ENCODE measurements around the gene B3GAT1.

The B3GAT1 gene

GRCh38 chr11:134390706-134391569 lies 21.1 kb downstream of the B3GAT1 start:
- no peak for DNase-seq (ENCODE audit: low read depth)

DNA sequence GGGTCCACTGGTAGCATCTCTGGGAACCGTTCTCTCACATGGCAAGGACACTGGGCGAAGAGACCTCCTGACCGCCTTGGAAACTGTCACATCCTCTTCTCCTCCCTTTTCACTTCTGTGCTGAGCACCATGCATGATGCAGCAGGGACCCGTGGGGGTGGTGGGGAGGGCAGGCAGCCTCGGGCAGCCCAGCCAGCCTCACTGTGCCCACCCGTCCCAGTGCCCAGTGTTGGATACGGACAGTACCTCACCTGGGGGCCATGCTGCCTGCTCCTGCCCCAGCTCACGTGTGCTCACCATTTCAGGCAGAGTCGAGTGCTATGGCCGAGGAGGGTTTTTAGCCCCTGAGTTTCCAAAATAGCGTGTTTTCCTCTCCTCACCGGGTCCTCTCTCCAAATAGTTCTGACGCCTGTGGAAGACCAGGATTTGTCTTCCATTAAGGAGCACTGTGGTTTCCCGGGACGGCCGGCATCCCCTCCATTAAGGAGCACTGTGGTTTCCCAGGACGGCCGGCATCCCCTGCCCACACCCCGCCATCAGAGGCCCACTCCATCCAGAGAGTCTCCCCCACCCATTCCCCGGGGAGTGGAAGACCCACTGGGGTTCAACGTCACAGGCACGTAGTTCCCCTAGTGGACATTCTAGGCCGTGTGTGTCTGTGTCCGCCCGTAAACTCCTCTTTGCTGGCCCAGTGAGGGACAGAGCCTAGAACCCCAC lies 22.4 kb downstream of the B3GAT1 start:
- no peak for DNase-seq (ENCODE audit: low read depth)

DNA sequence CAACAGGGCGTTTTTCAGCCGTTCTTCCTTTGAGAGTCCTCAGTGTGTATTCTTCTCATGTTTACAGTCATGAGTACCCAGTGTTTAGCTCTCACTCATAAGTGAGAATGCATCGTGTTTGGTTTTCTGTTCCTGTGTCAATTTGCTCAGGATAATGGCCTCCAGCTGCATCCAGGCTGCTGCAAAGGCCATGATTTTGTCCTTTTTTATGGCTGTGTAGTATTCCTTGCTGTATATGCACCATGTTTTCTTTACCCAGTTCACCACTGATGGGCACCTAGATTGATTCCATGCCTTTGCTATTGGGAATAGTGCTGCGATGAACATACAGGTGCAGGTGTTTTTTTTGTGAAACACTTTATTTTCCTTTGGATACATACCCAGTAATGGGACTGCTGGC lies 23.5 kb downstream of the B3GAT1 start:
- no peak for DNase-seq (ENCODE audit: low read depth)

GRCh38 chr11:134387501-134387900 lies 24.5 kb downstream of the B3GAT1 start:
- no peak for DNase-seq (ENCODE audit: low read depth)

DNA sequence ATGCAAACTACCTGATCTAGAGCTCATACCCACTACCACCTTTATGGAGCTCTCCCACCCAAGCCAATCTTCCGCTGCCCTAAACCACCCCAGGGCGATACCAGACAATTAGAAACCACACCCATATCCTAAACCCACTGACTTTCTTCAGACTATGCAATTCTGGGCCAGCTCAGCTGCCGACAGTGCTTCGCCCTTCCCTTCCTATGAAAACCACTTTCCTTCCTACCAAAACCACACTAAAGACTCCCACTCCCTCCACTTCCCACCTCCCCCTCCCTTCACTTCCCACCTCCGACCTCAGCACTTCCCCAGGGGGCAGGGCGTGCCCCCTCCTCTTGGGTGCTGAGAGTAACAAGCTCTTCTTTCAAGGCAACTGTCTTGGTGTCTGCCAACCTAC lies 25.1 kb downstream of the B3GAT1 start:
- DNase-seq (ENCODE audit: low read depth): no peak

DNA sequence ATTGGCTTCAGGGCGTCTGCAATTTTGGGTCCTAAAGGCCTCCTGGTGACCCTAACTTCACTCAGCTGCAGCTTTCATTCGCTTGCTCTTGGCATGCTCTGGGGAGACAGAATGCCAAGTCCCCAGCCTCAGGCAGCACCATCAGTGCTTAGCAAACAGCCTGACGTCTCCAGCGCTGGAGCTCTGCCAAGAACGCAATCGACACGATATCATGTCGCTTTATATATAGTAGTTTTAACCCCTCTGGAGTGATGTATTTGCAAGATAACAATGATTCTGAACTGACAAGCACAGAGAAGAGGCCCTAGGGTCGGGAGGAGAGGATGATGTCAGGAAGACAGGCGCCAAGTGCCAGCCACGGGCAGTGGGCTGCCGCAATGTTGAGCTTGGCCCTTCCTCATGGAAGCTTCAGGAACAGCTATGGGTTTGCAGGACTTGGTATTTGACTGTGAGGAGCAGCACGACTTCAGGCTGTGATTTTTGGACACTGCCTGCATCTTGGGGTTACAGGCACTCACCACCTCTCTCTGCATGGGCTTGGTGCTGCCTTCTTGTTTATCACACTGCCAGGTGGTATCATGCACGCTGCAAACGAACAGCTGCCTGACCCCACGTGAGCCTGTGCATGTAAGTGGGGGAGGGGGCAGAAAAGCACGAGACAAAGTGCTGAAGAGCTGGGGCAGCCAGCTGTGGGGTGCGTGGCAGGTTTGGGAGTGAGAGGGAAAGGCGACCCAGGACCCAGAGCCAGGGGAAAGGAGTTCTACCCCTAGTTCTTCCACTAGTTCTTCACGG lies 26.1 kb downstream of the B3GAT1 start:
- DNase-seq (ENCODE audit: low read depth): no peak

DNA sequence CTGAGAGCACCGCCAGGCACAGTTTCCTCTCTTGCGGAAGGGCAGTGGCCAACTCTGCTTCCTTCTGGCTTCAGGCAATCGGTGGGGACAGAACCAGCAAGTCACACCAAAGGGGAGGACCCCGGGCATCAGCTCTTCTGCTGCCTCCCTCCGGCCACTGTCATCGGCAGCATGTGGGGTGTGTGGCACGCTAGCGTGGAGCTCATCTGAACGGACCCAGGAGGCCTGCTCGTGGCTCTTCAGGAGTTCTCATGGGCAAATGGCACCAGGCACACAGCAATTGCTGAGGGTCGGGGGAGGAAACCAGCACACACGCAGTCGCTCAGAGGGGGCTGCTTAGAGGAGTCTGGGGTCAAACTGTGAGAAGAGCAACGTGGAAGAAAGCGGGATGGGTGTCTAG lies 26.9 kb downstream of the B3GAT1 start:
- no peak for DNase-seq (ENCODE audit: low read depth)

DNA sequence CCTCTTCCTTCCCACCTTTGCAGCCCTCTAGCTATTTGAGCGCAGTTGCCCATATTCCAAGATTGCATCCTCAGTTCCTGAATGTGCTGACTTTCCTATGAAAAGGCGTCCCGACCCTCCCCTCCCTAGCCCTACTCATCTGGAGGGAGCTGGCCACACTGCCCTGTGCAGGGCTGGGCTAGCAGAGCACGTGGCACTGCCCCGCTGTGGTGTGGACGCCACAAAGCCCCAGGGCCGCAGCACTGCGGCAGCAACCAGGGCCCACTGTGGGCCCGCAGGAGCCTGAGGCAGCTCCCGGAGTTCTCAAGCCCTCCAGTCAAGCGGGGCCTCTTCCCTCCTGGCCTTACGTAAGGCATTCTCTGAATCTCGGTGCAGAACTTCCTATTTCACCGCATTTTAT lies 27.6 kb downstream of the B3GAT1 start:
- DNase-seq (ENCODE audit: low read depth): no peak

DNA sequence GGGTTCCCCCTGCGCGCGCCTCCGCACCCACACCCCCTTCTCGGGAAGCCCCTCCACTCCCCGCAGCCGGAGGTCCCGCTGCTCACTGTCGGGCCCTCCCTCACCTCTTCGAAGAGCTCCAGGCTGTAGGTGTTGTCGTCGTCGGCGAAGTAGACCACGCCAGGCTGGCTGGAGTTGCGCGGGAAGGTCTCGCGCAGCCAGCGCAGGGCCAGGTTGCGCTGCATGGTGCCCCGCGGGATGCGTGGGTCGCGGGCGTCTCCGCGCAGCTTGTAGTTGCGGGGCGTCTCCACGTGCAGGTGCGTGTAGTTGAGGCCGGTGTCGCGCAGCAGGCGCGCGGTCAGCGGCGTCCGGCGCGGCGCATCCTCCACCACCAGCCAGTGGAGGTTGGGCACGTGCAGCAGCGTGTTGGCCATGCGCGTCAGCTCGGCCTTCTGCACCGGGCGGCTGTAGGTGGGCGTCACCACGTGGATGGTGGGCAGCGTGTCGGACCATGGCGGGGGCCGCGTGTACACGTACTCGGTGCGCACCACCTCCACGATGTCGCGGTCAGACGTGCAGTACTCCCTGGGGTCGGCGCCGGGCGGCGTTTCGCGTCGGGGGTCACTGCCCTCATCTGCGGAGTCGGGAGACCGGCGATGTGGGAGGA lies 28.3 kb downstream of the B3GAT1 start:
- DNase-seq (ENCODE audit: low read depth): no peak

- no peak for DNase-seq (ENCODE audit: low read depth)
Observed at GRCh38 chr11:134382830-134383229, 29.2 kb downstream of the B3GAT1 start.

- DNase-seq (ENCODE audit: low read depth): no peak
Observed at GRCh38 chr11:134382257-134382656, 29.8 kb downstream of the B3GAT1 start.

GRCh38 chr11:134380785-134381184 lies 31.3 kb downstream of the B3GAT1 start:
- no peak for DNase-seq (ENCODE audit: low read depth)

DNA sequence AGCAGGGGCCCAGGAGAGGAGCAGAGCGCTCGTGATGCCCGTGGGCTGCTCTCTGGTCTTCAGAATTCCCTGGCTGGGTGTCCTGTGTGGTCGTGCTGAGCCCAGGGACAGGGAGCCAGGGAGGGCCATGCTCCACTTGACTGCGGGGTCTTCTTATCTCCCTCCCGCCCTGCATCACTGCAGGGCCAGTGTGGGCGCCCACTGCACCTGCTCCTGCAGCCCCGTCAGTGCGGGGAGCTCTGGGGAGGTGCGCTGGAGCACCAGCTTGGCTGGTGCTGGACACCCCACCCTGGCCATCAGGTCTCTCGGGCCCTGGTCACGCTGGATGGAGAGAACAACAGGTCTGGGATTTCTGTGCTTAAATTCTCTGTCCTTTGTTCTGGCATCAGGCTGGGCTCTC lies 31.8 kb downstream of the B3GAT1 start:
- DNase-seq (ENCODE audit: low read depth): no peak

DNA sequence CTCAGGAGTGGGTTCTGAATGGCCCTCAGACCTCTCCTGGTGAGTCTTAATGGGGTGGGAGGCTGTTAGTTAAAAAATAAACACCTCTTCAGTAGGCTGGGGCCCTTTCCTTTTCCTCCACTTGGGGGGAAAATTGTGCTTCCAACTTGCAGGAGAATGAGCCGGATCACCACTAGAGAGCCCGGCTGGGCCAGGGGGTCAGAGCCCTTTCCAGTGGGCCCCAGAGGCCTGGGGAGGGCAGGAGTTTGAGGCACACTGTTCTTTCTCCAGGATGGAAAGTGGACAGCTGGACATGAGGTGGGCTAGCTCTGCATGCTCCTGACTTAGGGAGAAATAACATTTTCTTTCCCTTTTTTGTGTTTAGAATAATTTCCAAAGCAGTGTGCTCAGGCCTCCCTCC lies 32.8 kb downstream of the B3GAT1 start:
- no peak for DNase-seq (ENCODE audit: low read depth)

GRCh38 chr11:134377876-134378275 lies 34.2 kb downstream of the B3GAT1 start:
- DNase-seq (ENCODE audit: low read depth): no peak

GRCh38 chr11:134376150-134376921 lies 35.7 kb downstream of the B3GAT1 start:
- no peak for DNase-seq (ENCODE audit: low read depth)

GRCh38 chr11:134374891-134375550 lies 37.0 kb downstream of the B3GAT1 start:
- DNase-seq (ENCODE audit: low read depth): no peak

DNA sequence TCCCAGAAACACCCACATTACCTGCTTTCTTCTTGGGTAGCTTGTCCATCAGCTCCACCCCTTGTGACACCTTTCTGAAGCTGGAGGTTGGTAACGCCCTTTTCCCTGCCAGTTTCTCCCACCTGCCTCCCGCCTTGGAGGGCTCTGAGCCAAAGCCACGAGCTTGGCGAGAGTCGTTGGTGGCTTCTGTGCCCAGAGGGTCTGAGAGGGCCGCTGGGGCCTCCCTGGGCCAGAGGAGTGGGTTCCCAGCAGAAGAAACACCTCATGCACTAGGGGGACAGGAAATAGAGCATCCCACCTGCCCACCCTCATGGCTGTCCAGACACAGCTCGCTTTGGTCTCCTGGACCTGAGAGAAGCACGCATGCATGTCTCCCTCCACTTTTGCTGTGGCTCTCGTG lies 37.9 kb downstream of the B3GAT1 start:
- DNase-seq (ENCODE audit: low read depth): no peak

- no peak for DNase-seq (ENCODE audit: low read depth)
Observed at GRCh38 chr11:134373591-134374052, 38.4 kb downstream of the B3GAT1 start.

GRCh38 chr11:134372961-134373360 lies 39.1 kb downstream of the B3GAT1 start:
- no peak for DNase-seq (ENCODE audit: low read depth)

- no peak for DNase-seq (ENCODE audit: low read depth)
Observed at GRCh38 chr11:134372536-134372935, 39.5 kb downstream of the B3GAT1 start.

Data from activated T-cell treated with anti-CD3 and anti-CD28 coated beads for 24 hours (primary cell).